HG03064 (cell line): Measurements from ENCODE around the gene CHST1.

Experiments used
- ATAC-seq: cut with Tn5 transposase; IDR thresholded peaks from one replicate; pipeline ENCODE4 v1.9.1; 2021; ENCODE audit warnings: low read depth; ENCODE audit not compliant: unreplicated experiment

CHST1 gene

DNA sequence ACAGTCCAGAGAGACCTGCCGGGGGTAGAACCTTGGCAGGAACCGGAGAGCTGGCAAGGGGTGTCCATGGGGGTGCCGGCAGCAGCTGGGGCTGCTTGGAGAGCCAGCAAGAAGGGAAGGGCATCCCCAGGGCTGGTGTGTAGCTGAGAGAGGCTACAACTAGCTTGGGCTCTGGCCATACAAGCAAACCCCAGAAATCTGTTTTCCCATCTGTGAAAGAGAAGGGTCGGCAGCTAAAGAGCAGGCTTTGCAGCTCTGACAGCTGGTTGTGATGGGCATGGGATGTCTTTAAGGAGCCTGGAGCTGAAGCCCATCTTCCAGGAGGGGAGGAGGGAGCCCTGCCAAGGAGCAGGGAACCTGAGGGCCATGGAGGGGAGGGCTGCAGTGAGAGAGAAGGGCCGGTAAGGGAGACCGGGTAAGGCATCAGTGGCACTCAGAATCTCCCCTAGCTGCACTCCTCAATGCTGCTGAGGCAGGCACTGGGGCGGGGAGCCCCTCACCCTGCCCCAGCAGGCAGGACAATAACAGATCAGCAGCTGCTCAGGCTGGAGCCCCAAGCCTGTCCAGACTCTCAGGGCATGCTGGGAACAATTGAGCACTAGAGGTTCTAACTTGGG, 3.9 kb downstream of the CHST1 start:
- ATAC-seq = no peak

- ATAC-seq = no peak
These were observed 4.5 kb downstream of the CHST1 start for GRCh38 chr11:45660729-45661438.

DNA sequence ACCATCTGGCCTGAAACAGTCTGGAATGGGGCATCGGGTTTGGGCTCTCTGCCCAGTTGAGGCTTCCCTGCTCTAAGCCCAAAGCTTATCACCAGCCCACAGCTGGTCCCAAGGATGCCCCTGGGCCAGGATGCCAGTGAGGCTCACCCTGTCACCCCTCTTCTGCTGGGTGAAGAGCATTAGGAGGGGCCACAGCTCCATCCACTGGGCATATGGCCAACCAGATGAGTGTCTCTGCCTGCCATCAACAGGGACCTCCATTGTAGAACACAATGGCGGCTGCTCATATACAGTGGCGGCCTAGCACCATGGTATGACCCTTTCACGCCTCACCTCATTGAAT, 5.6 kb downstream of the CHST1 start:
- no peak for ATAC-seq

DNA sequence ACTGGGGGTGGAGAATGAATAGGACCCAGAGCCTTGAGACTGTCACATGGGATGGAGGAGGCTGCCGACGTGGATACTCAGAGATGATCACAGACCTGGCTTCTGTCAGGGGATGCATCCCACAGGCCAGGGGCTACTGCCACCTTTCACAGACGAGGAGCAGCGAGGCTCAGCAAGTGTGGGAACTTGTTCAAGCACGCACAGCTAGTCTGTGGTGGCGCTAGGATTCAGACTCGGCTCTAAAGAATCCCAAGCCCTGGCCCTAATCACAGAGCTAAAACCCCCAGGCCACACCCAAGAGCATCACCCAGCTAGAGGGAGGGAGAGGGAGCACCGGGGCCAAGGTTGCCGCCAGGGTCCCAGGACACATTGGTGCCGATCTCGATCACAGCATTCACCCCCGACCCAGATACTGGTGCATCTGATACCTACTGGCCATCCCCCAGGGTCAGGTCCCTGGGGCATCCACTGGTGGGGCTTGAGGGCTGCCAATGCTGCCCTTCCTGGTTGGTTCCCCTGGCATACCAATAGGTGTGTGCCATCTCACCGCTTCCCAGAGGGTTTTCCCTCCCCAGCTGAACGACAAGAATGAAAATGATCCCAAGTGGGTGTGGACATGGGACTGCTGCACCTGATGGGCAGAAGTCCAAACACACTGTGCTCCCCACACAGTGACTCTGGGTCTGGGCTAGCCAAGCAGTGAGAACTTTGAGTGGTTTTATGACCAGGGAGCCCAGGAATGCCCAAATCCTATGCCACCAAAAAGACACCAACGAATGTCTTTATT, 6.2 kb downstream of the CHST1 start:
- no peak for ATAC-seq

DNA sequence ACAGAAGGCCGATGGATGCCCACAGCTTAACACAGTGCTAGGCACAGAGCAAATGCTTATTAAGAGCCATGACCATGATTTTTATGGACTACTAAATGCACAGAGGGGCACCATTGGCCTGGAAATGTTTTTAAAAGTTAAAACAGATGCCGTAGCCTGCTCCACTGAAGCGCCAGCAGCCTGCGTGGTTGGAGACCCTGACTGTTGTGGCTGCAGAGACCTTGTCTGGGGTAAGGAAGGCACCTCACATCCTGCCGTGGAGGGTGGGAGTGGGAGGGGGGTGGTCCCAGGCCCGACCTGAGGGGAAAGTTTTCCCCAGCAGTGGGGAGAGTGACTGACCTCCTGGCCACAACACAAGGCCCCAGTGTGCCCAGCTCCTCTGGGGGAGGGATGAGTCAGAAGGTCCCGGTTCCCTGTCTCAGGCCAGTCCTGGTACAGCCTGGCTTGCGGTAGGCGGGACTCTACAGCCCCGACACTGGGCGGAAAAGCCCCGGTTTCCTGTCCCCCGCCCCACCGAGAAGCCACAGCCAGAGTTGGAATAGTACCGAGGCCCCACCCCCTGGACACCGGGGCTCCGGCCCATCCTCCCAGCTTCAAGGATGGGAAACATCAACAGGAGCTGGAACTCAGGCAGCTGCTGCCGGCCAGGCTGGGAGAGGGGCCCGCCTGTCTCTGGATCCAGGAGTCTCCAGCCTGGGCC, 7.0 kb downstream of the CHST1 start:
- no peak for ATAC-seq

DNA sequence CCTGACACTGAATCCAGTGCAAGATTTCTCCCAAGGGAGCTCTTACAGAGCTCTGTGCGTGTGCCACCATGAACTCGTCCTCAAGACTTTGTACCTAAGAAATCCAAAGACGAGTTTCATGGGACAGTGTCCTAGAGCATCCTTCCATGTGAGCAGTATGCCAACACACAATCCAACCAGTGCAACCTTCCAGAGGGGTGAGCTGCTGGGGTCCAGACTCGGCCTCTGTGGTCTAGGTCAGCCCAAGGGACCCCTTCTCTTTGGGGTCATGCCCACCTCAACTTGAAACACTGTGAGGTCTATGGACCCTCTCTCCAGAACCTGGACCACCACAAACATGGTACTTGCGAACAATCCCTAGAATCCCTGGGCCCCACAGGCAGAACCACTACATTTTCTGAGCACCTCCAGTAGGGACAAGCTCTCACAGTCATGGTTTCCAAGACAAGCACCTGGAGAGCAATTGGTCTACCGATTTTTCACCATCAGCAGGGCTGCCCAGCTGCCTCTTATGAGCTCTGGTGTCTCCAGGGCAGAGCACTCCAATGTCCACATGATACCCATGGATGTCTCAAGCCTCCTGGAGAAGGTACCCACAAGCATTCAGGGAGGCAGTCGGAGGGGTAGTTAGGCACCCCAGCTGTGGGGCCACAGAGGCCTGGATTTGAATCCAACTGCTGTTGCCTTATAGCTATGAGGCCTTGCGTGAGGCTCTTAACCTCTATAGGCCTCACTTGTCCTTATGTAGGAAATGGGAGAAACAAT, 7.7 kb downstream of the CHST1 start:
- ATAC-seq = no peak

- no peak for ATAC-seq
These were observed 9.6 kb downstream of the CHST1 start for GRCh38 chr11:45655831-45656230.

DNA sequence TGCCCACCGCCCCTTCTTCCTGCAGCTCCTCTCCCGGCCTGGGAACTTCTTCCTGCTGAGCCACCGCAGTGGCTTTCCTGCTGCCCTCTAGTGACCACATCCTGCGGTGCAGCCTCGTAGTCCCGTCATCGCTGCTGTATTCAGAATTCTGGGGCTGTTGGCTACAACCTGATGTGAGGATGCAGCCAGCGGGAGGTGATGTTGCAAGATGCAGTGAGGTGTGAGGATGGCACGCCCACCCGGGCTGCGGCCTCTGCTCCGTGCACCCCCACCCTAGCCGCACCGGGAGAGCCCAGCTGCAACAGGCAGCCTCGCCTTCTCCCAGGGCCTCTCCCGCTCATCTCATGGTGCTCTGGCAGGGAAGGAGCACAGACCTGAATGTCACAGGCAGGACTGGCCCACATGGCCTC, 10.1 kb downstream of the CHST1 start:
- no peak for ATAC-seq

DNA sequence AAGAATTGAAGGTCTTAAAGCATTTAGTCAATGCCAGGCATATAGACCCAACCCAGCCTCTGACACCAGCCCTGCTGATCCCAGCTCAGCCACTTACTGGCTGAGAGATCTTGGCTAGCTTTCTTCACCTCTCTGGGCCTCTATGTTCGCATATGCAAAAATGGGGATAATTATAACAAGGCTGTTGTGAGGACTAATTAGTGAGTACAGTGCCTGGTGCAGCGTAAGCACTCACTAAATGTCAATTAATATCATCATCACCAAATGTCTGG, 10.5 kb downstream of the CHST1 start:
- no peak for ATAC-seq

- no peak for ATAC-seq
These were observed 11.0 kb downstream of the CHST1 start for GRCh38 chr11:45654231-45655011.

DNA sequence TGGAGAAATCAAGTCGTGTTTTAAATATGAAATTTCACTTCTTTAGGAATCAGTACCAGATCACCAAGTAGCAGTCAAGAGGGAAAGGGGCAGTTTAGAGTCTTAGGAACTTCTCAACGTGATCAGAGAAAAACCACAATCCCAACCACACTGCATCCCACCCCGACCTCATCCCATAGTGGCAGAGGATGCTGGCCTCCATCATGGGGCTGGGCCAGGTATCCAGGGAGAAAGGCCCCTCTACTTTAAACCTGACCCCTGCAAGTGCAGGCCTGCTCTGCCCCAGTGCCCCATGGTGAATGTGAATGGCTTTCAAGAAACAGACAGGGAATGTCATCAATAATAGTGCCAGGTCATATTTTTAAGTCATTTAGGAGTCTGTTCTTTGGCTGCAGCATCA, 12.1 kb downstream of the CHST1 start:
- ATAC-seq = no peak

GRCh38 chr11:45652781-45653180, 12.6 kb downstream of the CHST1 start:
- no peak for ATAC-seq

GRCh38 chr11:45651841-45652749, 13.3 kb downstream of the CHST1 start:
- no peak for ATAC-seq

DNA sequence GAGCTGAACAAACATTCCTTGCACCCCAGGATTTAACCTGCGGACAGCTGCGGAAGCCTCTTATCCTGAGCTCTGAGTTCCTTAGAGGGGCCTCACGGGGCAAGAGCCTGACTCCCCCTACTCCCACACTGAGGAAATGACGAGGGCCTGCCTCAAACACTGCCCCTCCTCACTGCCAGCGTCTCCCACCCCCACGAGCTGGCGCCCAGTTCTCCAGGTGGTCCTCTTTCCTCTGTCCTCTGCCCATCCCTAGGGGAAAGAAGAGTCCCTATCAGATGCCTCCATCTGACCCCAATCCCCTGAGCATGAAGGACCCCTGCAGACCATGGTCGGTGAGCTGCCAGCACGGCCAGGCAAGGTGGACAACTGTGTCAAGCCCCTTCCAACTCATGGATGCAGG, 14.3 kb downstream of the CHST1 start:
- no peak for ATAC-seq

GRCh38 chr11:45650166-45651095, 15.0 kb downstream of the CHST1 start:
- ATAC-seq = no peak

- ATAC-seq = no peak
These were observed 15.8 kb downstream of the CHST1 start for GRCh38 chr11:45649544-45650165.

GRCh38 chr11:45648931-45649330, 16.5 kb downstream of the CHST1 start:
- ATAC-seq = no peak
